HepG2 (cell line): ENCODE results near the gene ACSS2. TPM values are rescaled to one million over a fixed set of nuclear protein-coding genes. Genes with fewer than 3 reads are reported as not detected.
A peak's percentile ranks its signal among the peaks of the same experiment; 100 is the strongest.

Experiments used
- ATM ChIP-seq: fragments of 450-650 bp; IDR thresholded peaks from 2 replicates; pipeline ENCODE4 v1.7.1; 2017; ENCODE audit warnings: mild to moderate bottlenecking, borderline replicate concordance
- CERS6 ChIP-seq: sonication (generic); formaldehyde crosslinking; IDR thresholded peaks from 2 replicates; pipeline ENCODE4 v1.5.0; 2020; ENCODE audit warnings: missing genetic modification reagents
- GZF1 ChIP-seq: sonication (generic); formaldehyde crosslinking; IDR thresholded peaks from 2 replicates; pipeline ENCODE4 v1.5.1; 2020; ENCODE audit warnings: mild to moderate bottlenecking, missing genetic modification reagents
- HNRNPUL1 ChIP-seq: fragments of 200-400 bp; formaldehyde crosslinking; IDR thresholded peaks from 2 replicates; pipeline ENCODE4 v1.6.1; 2017; ENCODE audit warnings: low read depth, mild to moderate bottlenecking, low read length, moderate library complexity
- MLXIP ChIP-seq: sonication (generic); formaldehyde crosslinking; IDR thresholded peaks from 2 replicates; pipeline ENCODE4 v1.9.0; 2021; ENCODE audit warnings: missing genetic modification reagents, borderline replicate concordance
- MTA1 ChIP-seq: sonication (generic); formaldehyde crosslinking; IDR thresholded peaks from 2 replicates; pipeline ENCODE4 v1.4.0; 2020; ENCODE audit warnings: missing genetic modification reagents, mild to moderate bottlenecking, borderline replicate concordance
- TCF7 ChIP-seq: sonication (generic); IDR thresholded peaks from 2 replicates; pipeline ENCODE4 v1.6.1; 2016; ENCODE audit warnings: antibody characterized with exemption, low read depth
- TRIM24 ChIP-seq: sonication (generic); formaldehyde crosslinking; IDR thresholded peaks from 2 replicates; pipeline ENCODE4 v1.8.0; 2022; ENCODE audit warnings: mild to moderate bottlenecking, missing genetic modification reagents
- ZBTB49 ChIP-seq: sonication (generic); formaldehyde crosslinking; IDR thresholded peaks from 2 replicates; pipeline ENCODE4 v1.4.0; 2020; ENCODE audit warnings: missing genetic modification reagents, borderline replicate concordance
- ZFAT ChIP-seq: sonication (generic); formaldehyde crosslinking; conservative IDR thresholded peaks from 2 replicates; pipeline ENCODE4 v1.8.1; 2023; ENCODE audit warnings: missing genetic modification reagents, inconsistent platforms
- ZFY ChIP-seq: sonication (generic); formaldehyde crosslinking; IDR thresholded peaks from 2 replicates; pipeline ENCODE4 v1.4.0; 2020; ENCODE audit warnings: missing genetic modification reagents
- ZNF275 ChIP-seq: sonication (generic); formaldehyde crosslinking; IDR thresholded peaks from 2 replicates; pipeline ENCODE4 v1.8.0; 2022; ENCODE audit warnings: missing genetic modification reagents, mild to moderate bottlenecking, inconsistent platforms, borderline replicate concordance
- ZSCAN29 ChIP-seq: sonication (generic); formaldehyde crosslinking; conservative IDR thresholded peaks from 2 replicates; pipeline ENCODE4 v1.4.0; 2020; ENCODE audit warnings: mild to moderate bottlenecking, missing genetic modification reagents
- polyA plus RNA-seq, 8 experiments: library from polyadenylated mRNA; depleted of rRNA in 3 of 8; stranded (reverse) in 7 of 8; unstranded in 1 of 8; fragments of >200 nt; fragmentation: Illumina TruSeq in 4 of 8; extraction: Trizol in 4 of 8; gene quantifications; 2 replicates each; pipeline versions ENCODE4 v1.2.1 to v1.2.3, GENCODE V29; 2011 to 2016; ENCODE audit warnings: low read depth in 4 of 8, missing spikeins in 1 of 8, mixed read lengths in 1 of 8; ENCODE audit not compliant: insufficient read depth in 1 of 8
- total RNA-seq, 5 experiments: library from RNA; depleted of rRNA; stranded (reverse); fragments of >200 nt; fragmentation: Illumina TruSeq; extraction: Trizol; gene quantifications; 2 replicates each; pipeline ENCODE4 v1.2.3, GENCODE V29; 2016; ENCODE audit warnings: low read depth in 1 of 5
- TF ChIP-seq, protein P1 (sequence below), 2 experiments: sonication (generic) in 1 of 2; formaldehyde crosslinking in 1 of 2; IDR thresholded peaks; 2 replicates each; pipeline versions ENCODE4 v1.4.0 to v1.6.1; 2018 to 2020; ENCODE audit warnings: missing genetic modification reagents in 2 of 2, borderline replicate concordance in 1 of 2, low read depth in 1 of 2, mild to moderate bottlenecking in 1 of 2, missing biosample characterization in 1 of 2
- TF ChIP-seq, protein P2 (sequence below): sonication (generic); formaldehyde crosslinking; IDR thresholded peaks from 2 replicates; pipeline ENCODE4 v1.4.0; 2020; ENCODE audit warnings: mild to moderate bottlenecking, missing genetic modification reagents, borderline replicate concordance

Gene ACSS2
- total and polyA plus RNA-seq, 2 of the 13 experiments (the other 11 are each of a cell fraction or from before 2014, with no cell fraction given), result 72.8 to 89.7 TPM

DNA sequence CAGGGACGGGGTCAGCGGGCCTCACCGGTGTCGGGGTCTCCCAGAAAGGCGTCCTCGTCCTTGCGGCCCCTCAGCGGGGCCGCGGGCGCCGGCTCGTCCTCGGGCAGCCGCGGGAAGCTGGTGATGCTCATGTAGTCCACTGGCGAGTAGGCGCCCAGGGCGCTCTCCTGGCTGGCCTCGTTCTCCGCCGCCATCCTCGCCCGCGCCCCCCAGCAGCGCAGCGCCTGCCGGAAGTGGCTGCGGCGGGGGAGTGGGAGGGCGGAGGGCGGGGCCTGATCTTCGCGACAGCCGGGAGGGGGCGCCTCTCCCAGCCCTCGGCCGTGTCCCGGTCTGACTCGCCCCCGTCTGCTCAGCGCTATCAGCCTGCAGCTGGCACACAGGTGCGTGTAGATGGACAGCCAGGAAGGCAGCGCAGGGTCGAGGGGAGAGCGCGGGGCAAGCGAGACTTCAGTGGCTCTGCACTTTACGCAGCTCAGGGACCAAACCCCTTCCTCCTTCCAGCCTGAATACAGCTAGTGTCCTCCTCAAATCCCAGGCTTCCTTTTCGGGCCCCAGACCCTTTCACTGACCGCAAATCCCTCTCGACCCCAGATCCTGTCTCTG, 3.7 kb upstream of the ACSS2 start, which contains the start of gene GGT7 (continued):
- peak; percentile 92; the same call in 1 of the 2 replicates for TF ChIP-seq MTA1 (CRISPR knock-in tag)
- TF ChIP-seq CERS6 (CRISPR knock-in tag), result no peak
- TF ChIP-seq ZFY (CRISPR knock-in tag), result peak; percentile 84
- TF ChIP-seq MLXIP (CRISPR knock-in tag), result no peak
- no peak for TF ChIP-seq HNRNPUL1
- TF ChIP-seq TCF7, result no peak
- TF ChIP-seq ZFAT (CRISPR knock-in tag), result no peak
- TF ChIP-seq TRIM24 (CRISPR knock-in tag), result no peak
- TF ChIP-seq ZBTB49 (CRISPR knock-in tag), result no peak
- TF ChIP-seq ZSCAN29, result peak; percentile 50; the same call in 1 of the 2 replicates
- TF ChIP-seq, protein P1, sequence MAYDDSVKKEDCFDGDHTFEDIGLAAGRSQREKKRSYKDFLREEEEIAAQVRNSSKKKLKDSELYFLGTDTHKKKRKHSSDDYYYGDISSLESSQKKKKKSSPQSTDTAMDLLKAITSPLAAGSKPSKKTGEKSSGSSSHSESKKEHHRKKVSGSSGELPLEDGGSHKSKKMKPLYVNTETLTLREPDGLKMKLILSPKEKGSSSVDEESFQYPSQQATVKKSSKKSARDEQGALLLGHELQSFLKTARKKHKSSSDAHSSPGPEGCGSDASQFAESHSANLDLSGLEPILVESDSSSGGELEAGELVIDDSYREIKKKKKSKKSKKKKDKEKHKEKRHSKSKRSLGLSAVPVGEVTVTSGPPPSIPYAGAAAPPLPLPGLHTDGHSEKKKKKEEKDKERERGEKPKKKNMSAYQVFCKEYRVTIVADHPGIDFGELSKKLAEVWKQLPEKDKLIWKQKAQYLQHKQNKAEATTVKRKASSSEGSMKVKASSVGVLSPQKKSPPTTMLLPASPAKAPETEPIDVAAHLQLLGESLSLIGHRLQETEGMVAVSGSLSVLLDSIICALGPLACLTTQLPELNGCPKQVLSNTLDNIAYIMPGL (CRISPR knock-in tag; IDR thresholded peaks at IDR 0.05; ENCODE audit: borderline replicate concordance in 1 of 2, low read depth in 1 of 2), result peak; percentile 99 to 100
- TF ChIP-seq ZNF275 (CRISPR knock-in tag), result peak; percentile 87; the same call in 1 of the 2 replicates
- TF ChIP-seq, protein P2, sequence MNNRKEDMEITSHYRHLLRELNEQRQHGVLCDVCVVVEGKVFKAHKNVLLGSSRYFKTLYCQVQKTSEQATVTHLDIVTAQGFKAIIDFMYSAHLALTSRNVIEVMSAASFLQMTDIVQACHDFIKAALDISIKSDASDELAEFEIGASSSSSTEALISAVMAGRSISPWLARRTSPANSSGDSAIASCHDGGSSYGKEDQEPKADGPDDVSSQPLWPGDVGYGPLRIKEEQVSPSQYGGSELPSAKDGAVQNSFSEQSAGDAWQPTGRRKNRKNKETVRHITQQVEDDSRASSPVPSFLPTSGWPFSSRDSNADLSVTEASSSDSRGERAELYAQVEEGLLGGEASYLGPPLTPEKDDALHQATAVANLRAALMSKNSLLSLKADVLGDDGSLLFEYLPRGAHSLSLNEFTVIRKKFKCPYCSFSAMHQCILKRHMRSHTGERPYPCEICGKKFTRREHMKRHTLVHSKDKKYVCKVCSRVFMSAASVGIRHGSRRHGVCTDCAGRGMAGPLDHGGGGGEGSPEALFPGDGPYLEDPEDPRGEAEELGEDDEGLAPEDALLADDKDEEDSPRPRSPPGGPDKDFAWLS (CRISPR knock-in tag), result no peak
- TF ChIP-seq GZF1 (CRISPR knock-in tag), result no peak; the same call in 1 of the 2 replicates
- TF ChIP-seq ATM, result no peak
